Epithelial cell of proximal tubule (primary cell): Measurements from ENCODE around the gene SLC29A2. TPM values are rescaled to one million over a fixed set of nuclear protein-coding genes. Genes with fewer than 3 reads are reported as not detected.
"Not testable (repeated sequence)": the region's sequence is repeated elsewhere in the genome, so short reads cannot be mapped to it uniquely, and the experiment has no call there.

Experiments
- DNase-seq: peaks from one replicate; pipeline ENCODE4 v3.0.0-alpha.2; 2011; ENCODE audit warnings: low read depth
- H3K4me3 ChIP-seq: 2 replicates; pipeline ENCODE4 v1.5.1; 2011; ENCODE audit warnings: low read depth, mild to moderate bottlenecking, low read length
- CTCF ChIP-seq: conservative IDR thresholded peaks from 2 replicates; pipeline ENCODE4 v1.5.1; 2012; ENCODE audit warnings: low read depth, mild to moderate bottlenecking, low read length
- total RNA-seq: library from RNA; depleted of rRNA; stranded (reverse); fragments of >200 nt; gene quantifications from 2 replicates; pipeline ENCODE4 v1.2.3, GENCODE V29; 2015

The SLC29A2 gene
- total RNA-seq, 1 donor from 2014 or later, result 6.6 TPM

GRCh38 chr11:66408488-66409214, 37.1 kb upstream of the SLC29A2 start:
- H3K4me3 ChIP-seq, result no peak overlapping the region
- no peak for DNase-seq
- peak; percentile 100 for TF ChIP-seq CTCF

- no peak for DNase-seq
Measured at GRCh38 chr11:66407651-66408050, 36.1 kb upstream of the SLC29A2 start.

GRCh38 chr11:66393954-66394353, 22.4 kb upstream of the SLC29A2 start:
- H3K4me3 ChIP-seq, result no peak overlapping the region
- DNase-seq, result no peak
- no peak for TF ChIP-seq CTCF

More at GRCh38 chr11:66407651-66408050, 36.1 kb upstream of the SLC29A2 start:
- H3K4me3 ChIP-seq, result no peak overlapping the region
- no peak for TF ChIP-seq CTCF

- TF ChIP-seq CTCF, result no peak
- DNase-seq, result no peak
- H3K4me3 ChIP-seq, result no peak overlapping the region
Measured at GRCh38 chr11:66391322-66391721, 19.8 kb upstream of the SLC29A2 start.

GRCh38 chr11:66388780-66389386, 17.3 kb upstream of the SLC29A2 start:
- peak; percentile 20 for DNase-seq
- no peak overlapping the region for H3K4me3 ChIP-seq
- peak; percentile 91 for TF ChIP-seq CTCF

GRCh38 chr11:66386171-66387069, 14.9 kb upstream of the SLC29A2 start:
- peak; percentile 69 for DNase-seq
- peak overlapping the region; percentile 0 for H3K4me3 ChIP-seq
- TF ChIP-seq CTCF, result peak; percentile 97

- not testable (repeated sequence) for DNase-seq, H3K4me3 ChIP-seq
Measured at GRCh38 chr11:66384316-66384715, 12.8 kb upstream of the SLC29A2 start.

- not testable (repeated sequence) for H3K4me3 ChIP-seq
- DNase-seq, result peak; percentile 19
Measured at GRCh38 chr11:66380264-66380663, 8.7 kb upstream of the SLC29A2 start.

GRCh38 chr11:66373690-66374287, 2.2 kb upstream of the SLC29A2 start:
- H3K4me3 ChIP-seq, DNase-seq: not testable (repeated sequence)
